IMR-90 (cell line): Measurements from ENCODE around the gene ZNF213. TPM values are rescaled to one million over a fixed set of nuclear protein-coding genes. Genes with fewer than 3 reads are reported as not detected.

Experiments used
- ATAC-seq: fragments of 200-7000 bp; cut with Tn5 transposase; 2 replicates; pipeline ENCODE4 v1.9.1; 2020; ENCODE audit warnings: low read depth, mild to moderate bottlenecking, moderate library complexity
- BruUV-seq: library from RNA; stranded (reverse); fragments of 400-500 nt; replicated peaks from 2 replicates; lab custom pipeline; 2021; lab: Mats Ljungman, UMichigan
- CTCF ChIA-PET: fragments of 300-600 bp; formaldehyde crosslinking; extraction: SDS; loops from one replicate; lab custom pipeline; 2021; ENCODE audit warnings: antibody characterized with exemption; lab: Yijun Ruan, JAX
- POLR2A ChIA-PET: fragments of 300-600 bp; sonication (Branson Sonifier 250); formaldehyde crosslinking; loops from one replicate; lab custom pipeline; 2022; ENCODE audit warnings: antibody characterized with exemption; ENCODE audit not compliant: unreplicated experiment; lab: Charles Lee
- DNase-seq: peaks from one replicate; pipeline ENCODE4 v3.0.0; 2013
- H2AFZ ChIP-seq: replicated peaks from 2 replicates; pipeline ENCODE3; 2013; ENCODE audit warnings: low read length, mild to moderate bottlenecking; ENCODE audit not compliant: poor library complexity
- H2AK5ac ChIP-seq: 2 replicates; pipeline ENCODE4 v1.6.1; 2013; ENCODE audit warnings: low read depth, low read length, inconsistent platforms
- H2AK9ac ChIP-seq: replicated peaks from 2 replicates; pipeline ENCODE3; 2013; ENCODE audit warnings: mild to moderate bottlenecking, low read depth, low read length, moderate library complexity; ENCODE audit not compliant: poor library complexity
- H2BK120ac ChIP-seq: 2 replicates; pipeline ENCODE4 v1.6.1; 2013; ENCODE audit warnings: low read depth, low read length, inconsistent platforms
- H2BK15ac ChIP-seq: 3 replicates; pipeline ENCODE4 v1.6.1; 2013; ENCODE audit warnings: low read depth, low read length, inconsistent platforms
- H2BK20ac ChIP-seq: 2 replicates; pipeline ENCODE4 v1.6.1; 2013; ENCODE audit warnings: low read depth, mild to moderate bottlenecking, inconsistent platforms, low read length, moderate library complexity
- H2BK5ac ChIP-seq: 2 replicates; pipeline ENCODE4 v1.6.1; 2013; ENCODE audit warnings: mild to moderate bottlenecking, low read depth, low read length, inconsistent platforms; ENCODE audit not compliant: poor library complexity, severe bottlenecking
- H3K14ac ChIP-seq: replicated peaks from 2 replicates; pipeline ENCODE4 v1.6.1; 2013; ENCODE audit warnings: low read depth, low read length, inconsistent platforms
- H3K18ac ChIP-seq: 2 replicates; pipeline ENCODE4 v1.6.1; 2013; ENCODE audit warnings: low read depth, low read length, control low read depth
- H3K23ac ChIP-seq: 2 replicates; pipeline ENCODE4 v1.6.1; 2013; ENCODE audit warnings: low read depth, low read length, inconsistent platforms
- H3K27ac ChIP-seq: 2 replicates; pipeline ENCODE4 v1.5.1; 2013; ENCODE audit warnings: mild to moderate bottlenecking, control low read depth, low read length; ENCODE audit not compliant: insufficient read depth
- H3K27me3 ChIP-seq: 2 replicates; pipeline ENCODE4 v1.6.1; 2013; ENCODE audit warnings: low read length; ENCODE audit not compliant: control insufficient read depth, insufficient read depth
- H3K36me3 ChIP-seq: 2 replicates; pipeline ENCODE4 v1.6.1; 2013; ENCODE audit warnings: low read length, mixed read lengths; ENCODE audit not compliant: control insufficient read depth, insufficient read depth
- H3K4ac ChIP-seq: 2 replicates; pipeline ENCODE4 v1.6.1; 2013; ENCODE audit warnings: low read depth, low read length, inconsistent platforms
- H3K4me1 ChIP-seq: 2 replicates; pipeline ENCODE4 v1.6.1; 2013; ENCODE audit warnings: low read length, mixed read lengths; ENCODE audit not compliant: control insufficient read depth, insufficient read depth
- H3K4me2 ChIP-seq: 2 replicates; pipeline ENCODE4 v1.6.1; 2013; ENCODE audit warnings: low read depth, mild to moderate bottlenecking, control low read depth, low read length, moderate library complexity
- H3K4me3 ChIP-seq: 2 replicates; pipeline ENCODE4 v1.5.1; 2013; ENCODE audit warnings: low read depth, mild to moderate bottlenecking, control low read depth, low read length, moderate library complexity; ENCODE audit not compliant: insufficient read depth
- H3K56ac ChIP-seq: 2 replicates; pipeline ENCODE4 v1.6.1; 2013; ENCODE audit warnings: low read length, inconsistent platforms; ENCODE audit not compliant: insufficient read depth; ENCODE audit errors: extremely low read depth
- H3K79me1 ChIP-seq, 2 experiments: 2 replicates each; pipeline ENCODE4 v1.6.1; 2013; ENCODE audit warnings: low read length in 2 of 2, inconsistent platforms in 1 of 2, low read depth in 1 of 2
- H3K9ac ChIP-seq: 2 replicates; pipeline ENCODE4 v1.6.1; 2013; ENCODE audit warnings: low read depth, low read length, control low read depth
- H3K9me1 ChIP-seq: 2 replicates; pipeline ENCODE4 v1.6.1; 2013; ENCODE audit warnings: low read length, inconsistent platforms; ENCODE audit not compliant: insufficient read depth
- H3K9me3 ChIP-seq: 2 replicates; pipeline ENCODE4 v1.6.1; 2013; ENCODE audit warnings: low read length; ENCODE audit not compliant: control insufficient read depth, insufficient read depth
- H4K20me1 ChIP-seq: 2 replicates; pipeline ENCODE4 v1.6.1; 2013; ENCODE audit warnings: low read length, inconsistent platforms; ENCODE audit not compliant: insufficient read depth
- H4K5ac ChIP-seq: 2 replicates; pipeline ENCODE4 v1.6.1; 2013; ENCODE audit warnings: mild to moderate bottlenecking, low read depth, low read length, control low read depth
- H4K8ac ChIP-seq, 2 experiments: 2 replicates each; pipeline ENCODE4 v1.6.1; 2013; ENCODE audit warnings: low read depth in 2 of 2, low read length in 2 of 2, control low read depth in 1 of 2, inconsistent platforms in 1 of 2
- H4K91ac ChIP-seq: 2 replicates; pipeline ENCODE4 v1.6.1; 2013; ENCODE audit warnings: low read depth, low read length, inconsistent platforms; ENCODE audit not compliant: insufficient read depth
- CEBPB ChIP-seq: IDR thresholded peaks from 2 replicates; pipeline ENCODE4 v1.6.1; 2012; ENCODE audit warnings: low read depth, low read length, improper control_type of control experiment
- CTCF ChIP-seq: conservative IDR thresholded peaks from 2 replicates; pipeline ENCODE4 v1.5.1; 2012; ENCODE audit warnings: mild to moderate bottlenecking, low read depth, low read length, improper control_type of control experiment
- ELK1 ChIP-seq: fragments of 150-350 bp; IDR thresholded peaks from 2 replicates; pipeline ENCODE4 v1.6.1; 2016; ENCODE audit warnings: low read depth, mild to moderate bottlenecking, low read length, moderate library complexity, borderline replicate concordance
- FOS ChIP-seq: fragments of 150-350 bp; IDR thresholded peaks from 2 replicates; pipeline ENCODE4 v1.6.1; 2016; ENCODE audit warnings: low read depth, low read length
- MAFK ChIP-seq: IDR thresholded peaks from 2 replicates; pipeline ENCODE4 v1.6.1; 2012; ENCODE audit warnings: low read depth, low read length, improper control_type of control experiment
- MAZ ChIP-seq: IDR thresholded peaks from 2 replicates; pipeline ENCODE4 v1.6.1; 2012; ENCODE audit warnings: low read depth, mild to moderate bottlenecking, low read length, improper control_type of control experiment, moderate library complexity, borderline replicate concordance
- MXI1 ChIP-seq: IDR thresholded peaks from 2 replicates; pipeline ENCODE4 v1.6.1; 2012; ENCODE audit warnings: low read depth, mild to moderate bottlenecking, low read length, moderate library complexity, borderline replicate concordance
- NFE2L2 ChIP-seq: fragments of 150-350 bp; IDR thresholded peaks from 2 replicates; pipeline ENCODE4 v1.6.1; 2016; ENCODE audit warnings: low read depth, mild to moderate bottlenecking, low read length
- POLR2A ChIP-seq: IDR thresholded peaks from 2 replicates; pipeline ENCODE4 v1.6.1; 2012; ENCODE audit warnings: mild to moderate bottlenecking, low read depth, low read length
- RCOR1 ChIP-seq: IDR thresholded peaks from 2 replicates; pipeline ENCODE4 v1.6.1; 2012; ENCODE audit warnings: mild to moderate bottlenecking, low read length, improper control_type of control experiment; ENCODE audit not compliant: insufficient replicate concordance
- RFX5 ChIP-seq: IDR thresholded peaks from 2 replicates; pipeline ENCODE4 v1.8.0; 2012; ENCODE audit warnings: low read depth, mild to moderate bottlenecking, low read length, moderate library complexity
- SMC3 ChIP-seq: fragments of 150-350 bp; IDR thresholded peaks from 2 replicates; pipeline ENCODE4 v1.6.1; 2016; ENCODE audit warnings: low read depth, mild to moderate bottlenecking, antibody characterized with exemption, low read length, moderate library complexity
- USF2 ChIP-seq: fragments of 150-350 bp; IDR thresholded peaks from 2 replicates; pipeline ENCODE4 v1.6.1; 2017; ENCODE audit warnings: mild to moderate bottlenecking, antibody characterized with exemption, low read length, low read depth
- WGBS, 2 experiments: methylation state at CpG; one replicate each; pipeline versions ENCODE4 v1.1.5 to v1.1.7; 2013; ENCODE audit warnings: missing lambda C conversion rate in 2 of 2; ENCODE audit not compliant: insufficient read length in 1 of 2; ENCODE audit errors: extremely low coverage in 2 of 2; 5-methylcytosine and 5-hydroxymethylcytosine counted together
- dilution Hi-C: fragments of 300-500 bp; cut with HindIII; formaldehyde crosslinking; loops from one replicate; pipeline ENCODE4 v1.14.3; 2018; ENCODE audit warnings: low sequenced_read_pairs; ENCODE audit not compliant: unreplicated experiment
- in situ Hi-C: fragments of 300-500 bp; cut with MboI; formaldehyde crosslinking; loops from 3 replicates; pipeline ENCODE4 v1.14.3; 2019; ENCODE audit warnings: low sequenced_read_pairs, inconsistent platforms, mixed read lengths
- intact Hi-C: fragments of 100-400 bp; cut with micrococcal nuclease; formaldehyde crosslinking; loops from 2 replicates; pipeline ENCODE4 v1.10.0; 2022
- polyA plus RNA-seq, 3 experiments: library from polyadenylated mRNA; depleted of rRNA; stranded (reverse); fragments of >200 nt; gene quantifications; 2 replicates each; pipeline ENCODE4 v1.2.3, GENCODE V29; 2012; ENCODE audit warnings: low replicate concordance in 1 of 3
- total RNA-seq: library from RNA; depleted of rRNA; stranded (reverse); fragments of >200 nt; gene quantifications from 2 replicates; pipeline ENCODE4 v1.2.3, GENCODE V29; 2012

The ZNF213 gene
- total and polyA plus RNA-seq, 2 of the 4 experiments (the other 2 are of a cell fraction): 0.72 to 4.0 TPM

- dilution Hi-C loops (no loop called here), intact Hi-C loops (no loop called here), in situ Hi-C loops (no loop called here)
- Histone ChIP-seq H2BK120ac (no peak within 1 kb of the TSS), H3K4me1 (peaks cover 9% of the 10 kb centered on the region), H3K4me3 (peak within 1 kb of the TSS; percentile 88), H2AFZ (peak within 1 kb of the TSS; percentile 93), H3K14ac (peak within 1 kb of the TSS; percentile 87), H3K9me1 (peaks cover 2% of the 10 kb centered on the region; the same call in 1 of the 2 replicates), H3K36me3 (peaks cover 18% of the 10 kb centered on the region), H3K18ac (0 out of 2 replicates have a peak within 1 kb of the TSS, but pooled peaks have one; percentile 16), H3K9ac (peak within 1 kb of the TSS; percentile 91), H3K27me3 (no peaks in the 10 kb centered on the region), H4K5ac (peak within 1 kb of the TSS; percentile 91), H3K4me2 (peak within 1 kb of the TSS; percentile 95), H2BK20ac (no peak within 1 kb of the TSS), H3K56ac (peak within 1 kb of the TSS; percentile 43; the same call in 1 of the 2 replicates), H2AK9ac (peak within 1 kb of the TSS; percentile 97), H3K23ac (peak within 1 kb of the TSS; percentile 73), H2AK5ac (peak within 1 kb of the TSS; percentile 91), H4K8ac (peak within 1 kb of the TSS; percentile 93 to 100), H3K9me3 (no peaks in the 10 kb centered on the region), H2BK5ac (peak within 1 kb of the TSS; percentile 49), H3K4ac (peak within 1 kb of the TSS; percentile 73), H4K91ac (peak within 1 kb of the TSS; percentile 49; the same call in 1 of the 2 replicates), H3K79me1 (peaks cover 27 to 34% of the 10 kb centered on the region in 2 experiments), H4K20me1 (no peaks in the 10 kb centered on the region), H2BK15ac (no peak within 1 kb of the TSS), H3K27ac (peak within 1 kb of the TSS; percentile 79)
- WGBS, 2 experiments: 1% methylated on average over 7 of the region's 23 CpGs; no CpG with 5 or more reads in 1 of the 2 experiments
- POLR2A ChIA-PET: no interaction called here
- DNase-seq: peak; percentile 70
- BruUV-seq: no TSS peak
- CTCF ChIA-PET: interaction anchor here (1.2 kb wide), 1 partner anchor 18 kb away, joined by 3 read pairs; no protein-coding TSS in a partner anchor
- TF ChIP-seq MAZ (peak; percentile 88), POLR2A (no peak), RCOR1 (peak; percentile 66), CEBPB (no peak), CTCF (no peak), MXI1 (no peak), SMC3 (no peak), USF2 (no peak), NFE2L2 (no peak), ELK1 (no peak), FOS (no peak), MAFK (no peak), RFX5 (no peak)
- ATAC-seq: peak; percentile 98
These were observed 22.6 kb upstream of the ZNF213 start, which contains the start of gene ZNF205 for GRCh38 chr16:3112058-3112880. ZNF205 (plus strand) TSS chr16:3112586; CDS start chr16:3113431, 845 bp downstream.
